ENCODE data around the gene UBL3.

Gene UBL3

GRCh38 chr13:29753618-29754472 is 96.6 kb downstream of the UBL3 start:
- no peak for DNase-seq

GRCh38 chr13:29752175-29752574 is 98.2 kb downstream of the UBL3 start:
- DNase-seq, result no peak

DNA sequence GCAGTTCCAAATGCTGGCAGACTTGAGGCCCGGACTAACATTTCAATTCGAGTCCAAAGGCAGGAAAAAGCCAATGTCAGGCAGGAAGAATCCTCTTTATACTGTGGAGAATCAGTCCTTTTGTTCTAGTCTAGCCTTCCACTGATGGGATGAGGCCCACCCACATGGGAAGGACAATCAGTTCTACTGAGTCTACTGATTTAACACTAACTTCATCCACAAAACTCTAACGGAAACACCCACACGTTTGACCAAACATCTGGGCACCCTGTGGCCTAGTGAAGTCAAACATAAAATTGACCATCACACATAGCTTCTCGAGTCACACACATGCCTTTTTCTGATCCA is 100.3 kb downstream of the UBL3 start:
- no peak for DNase-seq

GRCh38 chr13:29749401-29750182 is 100.8 kb downstream of the UBL3 start:
- no peak for DNase-seq

GRCh38 chr13:29748097-29748496 is 102.3 kb downstream of the UBL3 start:
- no peak for DNase-seq

DNA sequence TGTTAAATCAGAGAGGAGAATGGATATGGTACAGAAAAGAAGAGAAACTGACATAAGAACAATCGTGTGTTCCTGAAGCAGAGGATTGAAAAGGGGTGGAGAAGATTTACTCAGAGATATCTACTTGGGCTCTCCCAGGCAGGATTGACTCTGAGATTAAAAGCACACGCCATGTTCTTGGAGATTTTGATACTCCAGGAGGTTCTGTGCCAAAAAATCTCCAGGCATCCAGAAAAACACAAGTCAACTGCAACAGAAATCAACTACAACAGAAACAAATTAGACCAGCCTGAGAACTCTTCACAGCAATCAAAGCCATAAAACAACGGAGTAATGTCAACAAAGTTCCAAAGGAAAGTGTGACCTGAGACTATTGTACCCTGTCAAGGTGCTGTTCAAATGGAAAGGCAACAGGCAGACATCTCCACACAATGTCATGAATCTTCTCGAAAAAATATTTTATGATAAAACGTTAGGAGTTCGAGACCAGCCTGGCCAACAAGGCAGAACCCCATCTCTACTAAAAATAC is 104.2 kb downstream of the UBL3 start:
- DNase-seq, result no peak

GRCh38 chr13:29745704-29746103 is 104.7 kb downstream of the UBL3 start:
- DNase-seq, result no peak

DNA sequence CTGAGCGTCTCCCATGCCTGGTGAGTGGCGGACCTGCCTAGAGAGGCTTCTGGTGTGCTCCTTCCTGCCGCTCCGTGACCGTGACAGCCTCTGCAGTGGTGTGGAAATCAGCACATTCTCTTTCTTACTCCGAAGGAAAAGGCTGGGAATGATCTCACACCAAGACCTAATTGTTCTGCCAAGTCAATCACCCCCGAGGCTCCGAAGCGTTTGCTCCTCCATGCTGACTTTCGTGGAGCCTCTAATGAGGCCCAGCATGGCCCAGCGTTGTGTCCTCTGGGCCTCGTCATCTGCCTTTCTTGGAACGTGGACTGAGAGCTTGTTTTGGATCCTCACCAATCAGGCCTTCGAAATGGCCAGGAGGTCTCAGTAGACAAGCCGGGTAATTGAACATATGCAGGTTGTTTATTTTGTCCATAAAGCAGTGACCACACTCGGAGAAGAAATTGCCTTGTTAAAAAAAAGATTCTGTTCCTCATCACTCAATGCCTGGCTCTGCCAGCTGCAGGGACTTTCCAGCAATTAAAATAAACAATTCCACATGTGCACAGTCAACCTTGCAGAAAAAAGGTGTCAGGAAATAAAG is 107.1 kb downstream of the UBL3 start:
- DNase-seq, result no peak

DNA sequence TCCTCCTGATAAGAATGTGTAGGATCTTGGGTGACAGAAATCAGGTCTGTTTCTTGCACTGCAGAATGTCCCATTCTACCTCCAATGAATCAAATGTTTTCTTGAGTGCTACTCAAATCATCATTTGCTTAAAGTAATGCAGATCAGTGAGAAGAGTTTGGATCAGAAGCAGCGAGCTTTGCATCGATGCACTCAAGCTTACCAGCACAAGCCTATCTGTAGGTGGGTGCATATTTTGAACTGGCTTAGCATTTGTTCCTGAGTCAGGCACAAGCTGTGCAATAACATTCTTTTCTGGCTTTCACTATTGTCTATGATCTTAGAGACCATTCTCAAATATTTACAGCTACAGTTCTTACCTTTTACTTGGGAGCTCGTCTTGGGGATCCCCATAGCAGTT is 109.5 kb downstream of the UBL3 start:
- DNase-seq, result no peak

DNA sequence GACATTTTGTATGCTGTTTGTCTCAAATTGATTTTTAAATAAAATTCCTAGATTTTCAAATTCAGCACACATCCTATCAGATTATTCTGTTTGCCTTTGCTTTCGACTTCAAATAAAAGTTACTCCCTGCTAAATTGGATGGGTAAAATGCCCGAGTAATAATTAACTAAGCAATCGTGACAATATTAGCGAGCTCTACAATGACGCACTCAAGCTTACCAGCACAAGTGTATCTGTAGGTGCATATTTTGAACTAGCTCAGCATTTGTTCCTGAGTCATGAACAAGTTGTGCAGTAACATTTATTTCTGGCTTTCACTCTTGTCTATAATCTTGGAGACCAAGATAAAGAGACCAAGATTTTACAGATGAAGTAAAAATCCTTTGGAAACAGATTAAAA is 113.4 kb downstream of the UBL3 start:
- no peak for DNase-seq

GRCh38 chr13:29733147-29733611 is 117.2 kb downstream of the UBL3 start:
- no peak for DNase-seq

- DNase-seq, result no peak
These were observed 120.2 kb downstream of the UBL3 start for GRCh38 chr13:29730253-29730652.

DNA sequence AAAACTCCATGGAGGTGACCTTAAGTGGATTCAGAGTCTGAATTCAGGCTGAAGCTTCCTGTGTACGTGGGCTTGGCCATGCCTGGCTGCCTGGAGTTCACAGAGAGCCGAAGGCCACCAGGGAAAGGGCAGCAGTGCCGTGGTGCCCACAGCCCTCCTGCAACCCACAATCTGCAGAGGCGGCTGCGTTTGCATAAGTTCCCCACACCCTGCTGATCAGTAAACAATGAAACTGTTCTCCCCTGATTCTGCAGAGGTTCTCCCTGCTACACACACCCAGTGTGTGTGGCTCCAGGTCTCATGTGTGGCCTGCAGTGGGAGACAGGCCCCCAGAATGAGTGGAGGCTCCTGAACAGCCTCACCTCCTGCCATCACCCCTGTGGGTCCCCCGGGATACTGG is 128.0 kb downstream of the UBL3 start:
- no peak for DNase-seq

DNA sequence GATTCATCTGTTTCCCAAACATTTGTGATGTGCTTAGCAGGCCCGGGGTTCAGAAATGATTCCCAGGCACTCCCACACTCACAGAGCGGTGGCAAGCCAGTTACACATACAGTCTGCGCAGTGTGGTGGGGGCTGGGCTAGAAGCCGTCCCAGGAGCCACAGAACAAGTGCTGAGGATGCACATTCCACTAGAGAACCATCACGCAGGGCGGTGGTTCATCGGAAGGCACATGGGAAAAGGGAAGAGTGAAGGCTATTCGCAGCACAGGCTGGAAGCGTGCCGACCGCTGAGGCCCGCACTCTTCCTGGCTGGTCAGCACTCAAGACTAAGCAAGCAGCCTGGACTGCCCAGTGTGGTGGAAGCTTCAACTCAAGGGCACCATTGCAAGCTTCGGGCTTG is 128.7 kb downstream of the UBL3 start:
- no peak for DNase-seq

DNA sequence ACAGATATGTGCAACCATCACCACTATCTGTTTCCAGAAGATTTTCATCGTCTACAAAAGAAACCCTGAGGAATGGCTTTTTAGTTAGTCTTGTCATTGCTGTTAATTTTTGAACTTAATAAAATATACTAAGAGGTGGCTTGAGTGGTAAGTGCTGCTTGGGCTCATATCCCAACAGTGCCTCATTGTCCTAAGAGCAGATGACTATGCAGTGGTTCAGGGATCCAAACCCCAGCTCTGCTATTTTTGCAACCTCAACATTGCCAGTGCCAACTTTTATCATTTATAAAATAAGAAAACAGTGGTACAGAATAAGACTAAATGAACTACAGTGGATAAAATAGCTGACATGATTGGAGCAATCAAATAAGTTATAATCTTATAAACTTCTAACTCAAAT is 131.7 kb downstream of the UBL3 start:
- DNase-seq, result no peak

GRCh38 chr13:29716493-29716892 is 133.9 kb downstream of the UBL3 start:
- no peak for DNase-seq
